NCI-H345 treated with DMSO at 0.1 percent for 48 hours (cell line): ENCODE results near the gene PLCG1.

Experiments
- DNase-seq: peaks from one replicate; lab custom pipeline; 2025; ENCODE audit not compliant: unreplicated experiment; lab: John Stamatoyannopoulos, UW

Gene PLCG1

GRCh38 chr20:41166201-41167117 is 29.1 kb downstream of the PLCG1 start:
- no peak for DNase-seq

GRCh38 chr20:41167118-41167470 is 29.8 kb downstream of the PLCG1 start:
- no peak for DNase-seq

- DNase-seq = no peak
Observed at GRCh38 chr20:41167481-41168253, 30.3 kb downstream of the PLCG1 start.

- no peak for DNase-seq
Observed at GRCh38 chr20:41168281-41169161, 31.2 kb downstream of the PLCG1 start.

GRCh38 chr20:41169162-41169690 is 31.9 kb downstream of the PLCG1 start:
- DNase-seq = no peak

GRCh38 chr20:41169791-41170351 is 32.5 kb downstream of the PLCG1 start:
- no peak for DNase-seq

- DNase-seq = no peak
Observed at GRCh38 chr20:41170386-41171105, 33.2 kb downstream of the PLCG1 start.

GRCh38 chr20:41171736-41172295 is 34.5 kb downstream of the PLCG1 start:
- no peak for DNase-seq

- no peak for DNase-seq
Observed at GRCh38 chr20:41172296-41173140, 35.2 kb downstream of the PLCG1 start.

GRCh38 chr20:41173161-41173721 is 35.9 kb downstream of the PLCG1 start:
- DNase-seq = peak; percentile 37

GRCh38 chr20:41173791-41174341 is 36.5 kb downstream of the PLCG1 start:
- no peak for DNase-seq

GRCh38 chr20:41174373-41174772 is 37.0 kb downstream of the PLCG1 start:
- no peak for DNase-seq

- DNase-seq = no peak
Observed at GRCh38 chr20:41174782-41175181, 37.4 kb downstream of the PLCG1 start.

GRCh38 chr20:41175201-41175651 is 37.9 kb downstream of the PLCG1 start:
- DNase-seq = no peak

- no peak for DNase-seq
Observed at GRCh38 chr20:41175727-41176330, 38.5 kb downstream of the PLCG1 start.

- DNase-seq = no peak
Observed at GRCh38 chr20:41176711-41177552, 39.6 kb downstream of the PLCG1 start.

GRCh38 chr20:41177636-41178035 is 40.3 kb downstream of the PLCG1 start:
- no peak for DNase-seq
